SK-N-SH (cell line): ENCODE data around the gene RPL37A. TPM values are rescaled to one million over a fixed set of nuclear protein-coding genes. Genes with fewer than 3 reads are reported as not detected.

Source experiments
- CTCF ChIA-PET: fragments of 300-600, 350-600 bp; formaldehyde crosslinking; extraction: SDS; loops from one replicate; lab custom pipeline; 2021; lab: Yijun Ruan, JAX
- POLR2A ChIA-PET: fragments of 350-600 bp; sonication (Branson Sonifier 250); formaldehyde crosslinking; extraction: SDS; loops from one replicate; lab custom pipeline; 2020; ENCODE audit warnings: antibody characterized with exemption, inconsistent platforms; lab: Yijun Ruan, JAX
- DNase-seq: peaks from one replicate; pipeline ENCODE4 v3.0.0; 2012
- H2AFZ ChIP-seq: fragments of 200-600 bp; sonication (generic); 2 replicates; pipeline ENCODE4 v1.8.1; 2016; ENCODE audit warnings: antibody characterized with exemption, mild to moderate bottlenecking, low read depth
- H3F3A ChIP-seq: fragments of 200-600 bp; sonication (generic); replicated peaks from 2 replicates; pipeline ENCODE3; 2016; ENCODE audit warnings: antibody characterized with exemption, mild to moderate bottlenecking; ENCODE audit not compliant: insufficient read depth
- H3K27ac ChIP-seq, 2 experiments: fragments of 200-500 bp in 1 of 2; fragments of 200-600 bp in 1 of 2; sonication (Bioruptor generic) in 1 of 2; sonication (generic), shearing (Covaris generic) in 1 of 2; 2 replicates each; pipeline versions ENCODE4 v1.5.1 to v1.6.1; 2014 to 2016; ENCODE audit warnings: low read depth in 2 of 2, inconsistent platforms in 1 of 2, low read length in 1 of 2, mild to moderate bottlenecking in 1 of 2, mixed read lengths in 1 of 2
- H3K27me3 ChIP-seq: fragments of 200-600 bp; sonication (generic), shearing (Covaris generic); 2 replicates; pipeline ENCODE4 v1.6.1; 2016; ENCODE audit warnings: mixed run types; ENCODE audit not compliant: insufficient read depth
- H3K36me3 ChIP-seq, 2 experiments: fragments of 200-500 bp in 1 of 2; fragments of 200-600 bp in 1 of 2; sonication (Bioruptor generic) in 1 of 2; sonication (generic) in 1 of 2; replicated peaks in 1 of 2; 2 replicates each; pipeline versions ENCODE3 to v1.5.1; 2014 to 2016; ENCODE audit warnings: low read length in 1 of 2, mild to moderate bottlenecking in 1 of 2; ENCODE audit not compliant: insufficient read depth in 2 of 2, control insufficient read depth in 1 of 2
- H3K4me1 ChIP-seq, 2 experiments: fragments of 200-500 bp in 1 of 2; fragments of 200-600 bp in 1 of 2; sonication (Bioruptor generic) in 1 of 2; sonication (generic), shearing (Covaris generic) in 1 of 2; 2 replicates each; pipeline versions ENCODE4 v1.5.1 to v1.6.1; 2014 to 2016; ENCODE audit warnings: low read depth in 1 of 2, low read length in 1 of 2, mixed run types in 1 of 2; ENCODE audit not compliant: insufficient read depth in 2 of 2, control insufficient read depth in 1 of 2
- H3K4me2 ChIP-seq: fragments of 200-600 bp; sonication (generic), shearing (Covaris generic); 2 replicates; pipeline ENCODE4 v1.6.1; 2017; ENCODE audit warnings: mixed run types
- H3K4me3 ChIP-seq, 2 experiments: fragments of 200-500 bp in 1 of 2; fragments of 200-600 bp in 1 of 2; sonication (Bioruptor generic) in 1 of 2; sonication (generic), shearing (Covaris generic) in 1 of 2; 2 replicates each; pipeline versions ENCODE4 v1.5.1 to v1.8.1; 2014 to 2016; ENCODE audit warnings: low read depth in 2 of 2, inconsistent platforms in 1 of 2, low read length in 1 of 2, mild to moderate bottlenecking in 1 of 2, mixed read lengths in 1 of 2, moderate library complexity in 1 of 2
- H3K79me2 ChIP-seq: fragments of 200-600 bp; sonication (generic); 2 replicates; pipeline ENCODE4 v1.8.1; 2017; ENCODE audit warnings: mild to moderate bottlenecking; ENCODE audit not compliant: insufficient read depth
- H3K9ac ChIP-seq: fragments of 200-600 bp; sonication (generic); 2 replicates; pipeline ENCODE4 v1.6.1; 2017; ENCODE audit warnings: mixed run types
- H3K9me2 ChIP-seq: fragments of 200-600 bp; sonication (generic); 2 replicates; pipeline ENCODE4 v1.6.1; 2017; ENCODE audit warnings: mixed run types
- H3K9me3 ChIP-seq: fragments of 200-600 bp; sonication (generic); 2 replicates; pipeline ENCODE4 v1.6.1; 2017; ENCODE audit warnings: mixed run types, mild to moderate bottlenecking, moderate library complexity
- H4K20me1 ChIP-seq: fragments of 200-600 bp; sonication (generic); 2 replicates; pipeline ENCODE4 v1.6.1; 2017; ENCODE audit warnings: mild to moderate bottlenecking, mixed run types; ENCODE audit not compliant: insufficient read depth
- CHD2 ChIP-seq: fragments of 150-350 bp; IDR thresholded peaks from 2 replicates; pipeline ENCODE4 v1.6.1; 2018; ENCODE audit warnings: low read length; ENCODE audit not compliant: partially characterized antibody
- EP300 ChIP-seq, 2 experiments: IDR thresholded peaks; 2 replicates each; pipeline versions ENCODE4 v1.4.0 to v1.6.1; 2012; ENCODE audit warnings: borderline replicate concordance in 1 of 2, low read depth in 1 of 2, low read length in 1 of 2
- EZH2phosphoT487 ChIP-seq: fragments of 200-600 bp; sonication (generic); IDR thresholded peaks from 2 replicates; pipeline ENCODE4 v1.6.1; 2017; ENCODE audit warnings: low read depth, mixed run types, mild to moderate bottlenecking, antibody characterized with exemption, moderate library complexity, borderline replicate concordance
- FOSL2 ChIP-seq: IDR thresholded peaks from 2 replicates; pipeline ENCODE4 v1.4.0; 2012; ENCODE audit warnings: low read depth, mild to moderate bottlenecking, moderate library complexity, borderline replicate concordance
- FOXJ3 ChIP-seq: sonication (generic); formaldehyde crosslinking; IDR thresholded peaks from 2 replicates; pipeline ENCODE4 v1.5.1; 2020; ENCODE audit warnings: mild to moderate bottlenecking, missing genetic modification reagents
- FOXM1 ChIP-seq: IDR thresholded peaks from 2 replicates; pipeline ENCODE4 v1.4.0; 2012; ENCODE audit warnings: low read depth, mild to moderate bottlenecking
- GATA2 ChIP-seq: sonication (generic); formaldehyde crosslinking; IDR thresholded peaks from 2 replicates; pipeline ENCODE4 v1.5.0; 2020; ENCODE audit warnings: mild to moderate bottlenecking, missing genetic modification reagents
- IRF3 ChIP-seq: fragments of 150-350 bp; IDR thresholded peaks from 2 replicates; pipeline ENCODE4 v1.6.1; 2016; ENCODE audit warnings: mild to moderate bottlenecking, low read depth, low read length
- MAX ChIP-seq: IDR thresholded peaks from 2 replicates; pipeline ENCODE4 v1.4.0; 2012; ENCODE audit warnings: low read depth
- NRF1 ChIP-seq: IDR thresholded peaks from 2 replicates; pipeline ENCODE4 v1.6.1; 2012; ENCODE audit warnings: low read depth, mild to moderate bottlenecking, low read length
- PBX3 ChIP-seq: IDR thresholded peaks from 2 replicates; pipeline ENCODE4; 2012
- POLR2AphosphoS5 ChIP-seq: IDR thresholded peaks from 2 replicates; pipeline ENCODE4 v1.6.1; 2012; ENCODE audit warnings: low read depth, low read length
- RAD21 ChIP-seq: IDR thresholded peaks from 2 replicates; pipeline ENCODE4 v1.6.1; 2012; ENCODE audit warnings: mild to moderate bottlenecking, low read length
- RCOR1 ChIP-seq: fragments of 150-350 bp; IDR thresholded peaks from 2 replicates; pipeline ENCODE4 v1.6.1; 2017; ENCODE audit warnings: antibody characterized with exemption, low read length
- SMC3 ChIP-seq: IDR thresholded peaks from 2 replicates; pipeline ENCODE4 v1.6.1; 2012; ENCODE audit warnings: low read depth, low read length, improper control_type of control experiment
- TAF1 ChIP-seq: IDR thresholded peaks from 2 replicates; pipeline ENCODE4 v1.6.1; 2012; ENCODE audit warnings: low read depth, mild to moderate bottlenecking, low read length, moderate library complexity, borderline replicate concordance
- TCF12 ChIP-seq: IDR thresholded peaks from 2 replicates; pipeline ENCODE4 v1.4.0; 2012
- TEAD4 ChIP-seq: IDR thresholded peaks from 2 replicates; pipeline ENCODE4 v1.4.0; 2012; ENCODE audit warnings: mild to moderate bottlenecking, borderline replicate concordance; ENCODE audit not compliant: insufficient read depth
- USF1 ChIP-seq: IDR thresholded peaks from 2 replicates; pipeline ENCODE4 v1.4.0; 2012; ENCODE audit warnings: low read depth, borderline replicate concordance
- WGBS: methylation state at CpG from one replicate; pipeline ENCODE4 v1.1.6; 2017; ENCODE audit warnings: low lambda C conversion rate; 5-methylcytosine and 5-hydroxymethylcytosine counted together
- polyA plus RNA-seq, 3 experiments: library from polyadenylated mRNA; depleted of rRNA; stranded (reverse); fragments of >200 nt; gene quantifications; 2 replicates each; pipeline ENCODE4 v1.2.3, GENCODE V29; 2012
- TF ChIP-seq, protein P1 (sequence below): IDR thresholded peaks from 2 replicates; pipeline ENCODE4 v1.6.1; 2012; ENCODE audit warnings: mild to moderate bottlenecking, low read depth, low read length, moderate library complexity
- TF ChIP-seq, protein P2 (sequence below): fragments of 200-600 bp; sonication (generic); IDR thresholded peaks from 2 replicates; pipeline ENCODE4 v1.6.1; 2017; ENCODE audit warnings: antibody characterized with exemption, mild to moderate bottlenecking, moderate library complexity

RPL37A gene
- polyA plus RNA-seq, 1 of the 3 experiments (the other 2 are of a cell fraction), result 2,018 TPM

DNA sequence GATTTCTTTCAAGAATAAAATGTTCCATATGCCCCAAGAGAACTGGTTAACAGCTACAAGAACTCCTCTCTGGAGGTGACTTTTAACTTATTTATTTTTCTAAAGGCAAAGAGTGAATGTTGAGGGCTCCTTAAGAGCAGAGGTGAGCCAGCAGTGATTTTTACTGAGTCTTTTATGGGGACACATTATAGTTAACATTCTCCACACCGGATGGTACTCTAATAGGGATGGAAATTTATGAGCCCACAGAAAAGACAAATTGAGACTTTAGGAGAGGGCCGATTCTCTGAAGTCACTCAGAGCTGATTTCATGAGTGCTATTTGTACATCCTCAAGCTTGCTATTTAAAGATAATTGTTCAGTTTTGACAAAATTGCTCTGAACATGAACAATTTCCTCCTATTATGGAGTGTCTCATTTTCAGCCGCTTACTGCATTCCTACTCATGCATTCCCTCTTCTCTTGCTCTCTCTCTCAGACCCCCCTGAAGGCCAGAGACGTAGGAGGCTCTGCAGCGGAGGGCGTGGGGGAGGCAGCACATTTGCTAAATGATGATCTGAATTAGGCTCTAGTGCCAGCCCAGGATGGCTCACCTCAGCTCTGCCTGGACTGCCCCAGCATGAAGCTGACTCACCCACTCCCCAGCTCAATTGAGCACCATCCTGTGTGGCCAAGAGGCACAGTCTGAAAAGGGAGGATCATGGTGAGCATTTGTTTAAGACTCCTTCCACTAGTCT lies 5.9 kb upstream of the RPL37A start:
- no peaks in the 10 kb centered on the region for H3K9me3 ChIP-seq
- H3K4me1 ChIP-seq, result peaks cover 13 to 64% of the 10 kb centered on the region in 2 experiments
- no peaks in the 10 kb centered on the region for H4K20me1 ChIP-seq
- ChIA-PET POLR2A (no interaction called here), CTCF (interaction anchor here (0.9 to 1.0 kb wide), 2 partner anchors 27 to 1158 kb away, joined by 3 read pairs; no protein-coding TSS in a partner anchor)
- WGBS, result 11% methylated on average over 6 of the region's 6 CpGs
- no peaks in the 10 kb centered on the region for H3K36me3 ChIP-seq
- H3F3A ChIP-seq, result peaks cover 55% of the 10 kb centered on the region
- H2AFZ ChIP-seq, result 0 out of 2 replicates have a peak overlapping the region, but pooled peaks have one; percentile 80
- H3K9me2 ChIP-seq, result no peaks in the 10 kb centered on the region
- H3K4me3 ChIP-seq, result 0 out of 4 replicates have a peak overlapping the region, but pooled peaks of 1 of the 2 experiments have one; percentile 10
- peak overlapping the region; percentile 61 for H3K9ac ChIP-seq
- DNase-seq, result no peak
- peak overlapping the region; percentile 72 to 94; a peak in 3 of 4 replicates for H3K27ac ChIP-seq
- H3K27me3 ChIP-seq, result no peaks in the 10 kb centered on the region
- peak overlapping the region; percentile 64 for H3K4me2 ChIP-seq
- peaks cover 21% of the 10 kb centered on the region for H3K79me2 ChIP-seq
- TF ChIP-seq IRF3, result no peak
- TF ChIP-seq EZH2phosphoT487, result no peak
- TF ChIP-seq TCF12, result peak; percentile 86
- TF ChIP-seq RCOR1, result no peak
- peak; percentile 74 for TF ChIP-seq FOSL2
- peak; percentile 40; the same call in 1 of the 2 replicates for TF ChIP-seq MAX
- no peak for TF ChIP-seq SMC3
- peak; percentile 50; the same call in 1 of the 2 replicates for TF ChIP-seq FOXM1
- TF ChIP-seq TEAD4, result peak; percentile 63; the same call in 1 of the 2 replicates
- no peak for TF ChIP-seq RAD21
- peak; percentile 71 for TF ChIP-seq POLR2AphosphoS5
- TF ChIP-seq EP300 (IDR thresholded peaks at IDR 0.05; ENCODE audit: borderline replicate concordance in 1 of 2, low read depth in 1 of 2, low read length in 1 of 2), result peak in 1 of 2 experiments; percentile 89; a peak in 2 of 4 replicates
- TF ChIP-seq, protein P1, sequence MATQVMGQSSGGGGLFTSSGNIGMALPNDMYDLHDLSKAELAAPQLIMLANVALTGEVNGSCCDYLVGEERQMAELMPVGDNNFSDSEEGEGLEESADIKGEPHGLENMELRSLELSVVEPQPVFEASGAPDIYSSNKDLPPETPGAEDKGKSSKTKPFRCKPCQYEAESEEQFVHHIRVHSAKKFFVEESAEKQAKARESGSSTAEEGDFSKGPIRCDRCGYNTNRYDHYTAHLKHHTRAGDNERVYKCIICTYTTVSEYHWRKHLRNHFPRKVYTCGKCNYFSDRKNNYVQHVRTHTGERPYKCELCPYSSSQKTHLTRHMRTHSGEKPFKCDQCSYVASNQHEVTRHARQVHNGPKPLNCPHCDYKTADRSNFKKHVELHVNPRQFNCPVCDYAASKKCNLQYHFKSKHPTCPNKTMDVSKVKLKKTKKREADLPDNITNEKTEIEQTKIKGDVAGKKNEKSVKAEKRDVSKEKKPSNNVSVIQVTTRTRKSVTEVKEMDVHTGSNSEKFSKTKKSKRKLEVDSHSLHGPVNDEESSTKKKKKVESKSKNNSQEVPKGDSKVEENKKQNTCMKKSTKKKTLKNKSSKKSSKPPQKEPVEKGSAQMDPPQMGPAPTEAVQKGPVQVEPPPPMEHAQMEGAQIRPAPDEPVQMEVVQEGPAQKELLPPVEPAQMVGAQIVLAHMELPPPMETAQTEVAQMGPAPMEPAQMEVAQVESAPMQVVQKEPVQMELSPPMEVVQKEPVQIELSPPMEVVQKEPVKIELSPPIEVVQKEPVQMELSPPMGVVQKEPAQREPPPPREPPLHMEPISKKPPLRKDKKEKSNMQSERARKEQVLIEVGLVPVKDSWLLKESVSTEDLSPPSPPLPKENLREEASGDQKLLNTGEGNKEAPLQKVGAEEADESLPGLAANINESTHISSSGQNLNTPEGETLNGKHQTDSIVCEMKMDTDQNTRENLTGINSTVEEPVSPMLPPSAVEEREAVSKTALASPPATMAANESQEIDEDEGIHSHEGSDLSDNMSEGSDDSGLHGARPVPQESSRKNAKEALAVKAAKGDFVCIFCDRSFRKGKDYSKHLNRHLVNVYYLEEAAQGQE, result no peak
- TF ChIP-seq, protein P2, sequence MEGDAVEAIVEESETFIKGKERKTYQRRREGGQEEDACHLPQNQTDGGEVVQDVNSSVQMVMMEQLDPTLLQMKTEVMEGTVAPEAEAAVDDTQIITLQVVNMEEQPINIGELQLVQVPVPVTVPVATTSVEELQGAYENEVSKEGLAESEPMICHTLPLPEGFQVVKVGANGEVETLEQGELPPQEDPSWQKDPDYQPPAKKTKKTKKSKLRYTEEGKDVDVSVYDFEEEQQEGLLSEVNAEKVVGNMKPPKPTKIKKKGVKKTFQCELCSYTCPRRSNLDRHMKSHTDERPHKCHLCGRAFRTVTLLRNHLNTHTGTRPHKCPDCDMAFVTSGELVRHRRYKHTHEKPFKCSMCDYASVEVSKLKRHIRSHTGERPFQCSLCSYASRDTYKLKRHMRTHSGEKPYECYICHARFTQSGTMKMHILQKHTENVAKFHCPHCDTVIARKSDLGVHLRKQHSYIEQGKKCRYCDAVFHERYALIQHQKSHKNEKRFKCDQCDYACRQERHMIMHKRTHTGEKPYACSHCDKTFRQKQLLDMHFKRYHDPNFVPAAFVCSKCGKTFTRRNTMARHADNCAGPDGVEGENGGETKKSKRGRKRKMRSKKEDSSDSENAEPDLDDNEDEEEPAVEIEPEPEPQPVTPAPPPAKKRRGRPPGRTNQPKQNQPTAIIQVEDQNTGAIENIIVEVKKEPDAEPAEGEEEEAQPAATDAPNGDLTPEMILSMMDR, result no peak
- no peak for TF ChIP-seq FOXJ3 (CRISPR knock-in tag)
- TF ChIP-seq NRF1, result no peak
- TF ChIP-seq CHD2, result no peak
- TF ChIP-seq TAF1, result peak; percentile 28; the same call in 1 of the 2 replicates
- no peak for TF ChIP-seq GATA2 (CRISPR knock-in tag)
- TF ChIP-seq PBX3, result peak; percentile 73
- TF ChIP-seq USF1, result no peak
